IMR-90 (cell line): ENCODE data around the gene ACE. TPM values are rescaled to one million over a fixed set of nuclear protein-coding genes. Genes with fewer than 3 reads are reported as not detected.

Source experiments
- ATAC-seq: fragments of 200-7000 bp; cut with Tn5 transposase; 2 replicates; pipeline ENCODE4 v1.9.1; 2020; ENCODE audit warnings: low read depth, mild to moderate bottlenecking, moderate library complexity
- BruUV-seq: library from RNA; stranded (reverse); fragments of 400-500 nt; replicated peaks from 2 replicates; lab custom pipeline; 2021; lab: Mats Ljungman, UMichigan
- CTCF ChIA-PET: fragments of 300-600 bp; formaldehyde crosslinking; extraction: SDS; loops from one replicate; lab custom pipeline; 2021; ENCODE audit warnings: antibody characterized with exemption; lab: Yijun Ruan, JAX
- POLR2A ChIA-PET: fragments of 300-600 bp; sonication (Branson Sonifier 250); formaldehyde crosslinking; loops from one replicate; lab custom pipeline; 2022; ENCODE audit warnings: antibody characterized with exemption; ENCODE audit not compliant: unreplicated experiment; lab: Charles Lee
- DNase-seq: peaks from one replicate; pipeline ENCODE4 v3.0.0; 2013
- H2AFZ ChIP-seq: replicated peaks from 2 replicates; pipeline ENCODE3; 2013; ENCODE audit warnings: low read length, mild to moderate bottlenecking; ENCODE audit not compliant: poor library complexity
- H2AK5ac ChIP-seq: 2 replicates; pipeline ENCODE4 v1.6.1; 2013; ENCODE audit warnings: low read depth, low read length, inconsistent platforms
- H2AK9ac ChIP-seq: replicated peaks from 2 replicates; pipeline ENCODE3; 2013; ENCODE audit warnings: mild to moderate bottlenecking, low read depth, low read length, moderate library complexity; ENCODE audit not compliant: poor library complexity
- H2BK120ac ChIP-seq: 2 replicates; pipeline ENCODE4 v1.6.1; 2013; ENCODE audit warnings: low read depth, low read length, inconsistent platforms
- H2BK15ac ChIP-seq: 3 replicates; pipeline ENCODE4 v1.6.1; 2013; ENCODE audit warnings: low read depth, low read length, inconsistent platforms
- H2BK20ac ChIP-seq: 2 replicates; pipeline ENCODE4 v1.6.1; 2013; ENCODE audit warnings: low read depth, mild to moderate bottlenecking, inconsistent platforms, low read length, moderate library complexity
- H2BK5ac ChIP-seq: 2 replicates; pipeline ENCODE4 v1.6.1; 2013; ENCODE audit warnings: mild to moderate bottlenecking, low read depth, low read length, inconsistent platforms; ENCODE audit not compliant: poor library complexity, severe bottlenecking
- H3K14ac ChIP-seq: replicated peaks from 2 replicates; pipeline ENCODE4 v1.6.1; 2013; ENCODE audit warnings: low read depth, low read length, inconsistent platforms
- H3K18ac ChIP-seq: 2 replicates; pipeline ENCODE4 v1.6.1; 2013; ENCODE audit warnings: low read depth, low read length, control low read depth
- H3K23ac ChIP-seq: 2 replicates; pipeline ENCODE4 v1.6.1; 2013; ENCODE audit warnings: low read depth, low read length, inconsistent platforms
- H3K27ac ChIP-seq: 2 replicates; pipeline ENCODE4 v1.5.1; 2013; ENCODE audit warnings: mild to moderate bottlenecking, control low read depth, low read length; ENCODE audit not compliant: insufficient read depth
- H3K27me3 ChIP-seq: 2 replicates; pipeline ENCODE4 v1.6.1; 2013; ENCODE audit warnings: low read length; ENCODE audit not compliant: control insufficient read depth, insufficient read depth
- H3K36me3 ChIP-seq: 2 replicates; pipeline ENCODE4 v1.6.1; 2013; ENCODE audit warnings: low read length, mixed read lengths; ENCODE audit not compliant: control insufficient read depth, insufficient read depth
- H3K4ac ChIP-seq: 2 replicates; pipeline ENCODE4 v1.6.1; 2013; ENCODE audit warnings: low read depth, low read length, inconsistent platforms
- H3K4me1 ChIP-seq: 2 replicates; pipeline ENCODE4 v1.6.1; 2013; ENCODE audit warnings: low read length, mixed read lengths; ENCODE audit not compliant: control insufficient read depth, insufficient read depth
- H3K4me2 ChIP-seq: 2 replicates; pipeline ENCODE4 v1.6.1; 2013; ENCODE audit warnings: low read depth, mild to moderate bottlenecking, control low read depth, low read length, moderate library complexity
- H3K4me3 ChIP-seq: 2 replicates; pipeline ENCODE4 v1.5.1; 2013; ENCODE audit warnings: low read depth, mild to moderate bottlenecking, control low read depth, low read length, moderate library complexity; ENCODE audit not compliant: insufficient read depth
- H3K56ac ChIP-seq: 2 replicates; pipeline ENCODE4 v1.6.1; 2013; ENCODE audit warnings: low read length, inconsistent platforms; ENCODE audit not compliant: insufficient read depth; ENCODE audit errors: extremely low read depth
- H3K79me1 ChIP-seq, 2 experiments: 2 replicates each; pipeline ENCODE4 v1.6.1; 2013; ENCODE audit warnings: low read length in 2 of 2, inconsistent platforms in 1 of 2, low read depth in 1 of 2
- H3K9ac ChIP-seq: 2 replicates; pipeline ENCODE4 v1.6.1; 2013; ENCODE audit warnings: low read depth, low read length, control low read depth
- H3K9me1 ChIP-seq: 2 replicates; pipeline ENCODE4 v1.6.1; 2013; ENCODE audit warnings: low read length, inconsistent platforms; ENCODE audit not compliant: insufficient read depth
- H3K9me3 ChIP-seq: 2 replicates; pipeline ENCODE4 v1.6.1; 2013; ENCODE audit warnings: low read length; ENCODE audit not compliant: control insufficient read depth, insufficient read depth
- H4K20me1 ChIP-seq: 2 replicates; pipeline ENCODE4 v1.6.1; 2013; ENCODE audit warnings: low read length, inconsistent platforms; ENCODE audit not compliant: insufficient read depth
- H4K5ac ChIP-seq: 2 replicates; pipeline ENCODE4 v1.6.1; 2013; ENCODE audit warnings: mild to moderate bottlenecking, low read depth, low read length, control low read depth
- H4K8ac ChIP-seq, 2 experiments: 2 replicates each; pipeline ENCODE4 v1.6.1; 2013; ENCODE audit warnings: low read depth in 2 of 2, low read length in 2 of 2, control low read depth in 1 of 2, inconsistent platforms in 1 of 2
- H4K91ac ChIP-seq: 2 replicates; pipeline ENCODE4 v1.6.1; 2013; ENCODE audit warnings: low read depth, low read length, inconsistent platforms; ENCODE audit not compliant: insufficient read depth
- BHLHE40 ChIP-seq: fragments of 150-350 bp; IDR thresholded peaks from 2 replicates; pipeline ENCODE4 v1.6.1; 2016; ENCODE audit warnings: mild to moderate bottlenecking, low read depth, low read length
- CEBPB ChIP-seq: IDR thresholded peaks from 2 replicates; pipeline ENCODE4 v1.6.1; 2012; ENCODE audit warnings: low read depth, low read length, improper control_type of control experiment
- CHD1 ChIP-seq: IDR thresholded peaks from 2 replicates; pipeline ENCODE4 v1.6.1; 2012; ENCODE audit warnings: low read depth, low read length, improper control_type of control experiment
- FOS ChIP-seq: fragments of 150-350 bp; IDR thresholded peaks from 2 replicates; pipeline ENCODE4 v1.6.1; 2016; ENCODE audit warnings: low read depth, low read length
- MAZ ChIP-seq: IDR thresholded peaks from 2 replicates; pipeline ENCODE4 v1.6.1; 2012; ENCODE audit warnings: low read depth, mild to moderate bottlenecking, low read length, improper control_type of control experiment, moderate library complexity, borderline replicate concordance
- WGBS, 2 experiments: methylation state at CpG; one replicate each; pipeline versions ENCODE4 v1.1.5 to v1.1.7; 2013; ENCODE audit warnings: missing lambda C conversion rate in 2 of 2; ENCODE audit not compliant: insufficient read length in 1 of 2; ENCODE audit errors: extremely low coverage in 2 of 2; 5-methylcytosine and 5-hydroxymethylcytosine counted together
- dilution Hi-C: fragments of 300-500 bp; cut with HindIII; formaldehyde crosslinking; loops from one replicate; pipeline ENCODE4 v1.14.3; 2018; ENCODE audit warnings: low sequenced_read_pairs; ENCODE audit not compliant: unreplicated experiment
- in situ Hi-C: fragments of 300-500 bp; cut with MboI; formaldehyde crosslinking; loops from 3 replicates; pipeline ENCODE4 v1.14.3; 2019; ENCODE audit warnings: low sequenced_read_pairs, inconsistent platforms, mixed read lengths
- intact Hi-C: fragments of 100-400 bp; cut with micrococcal nuclease; formaldehyde crosslinking; loops from 2 replicates; pipeline ENCODE4 v1.10.0; 2022
- polyA plus RNA-seq, 3 experiments: library from polyadenylated mRNA; depleted of rRNA; stranded (reverse); fragments of >200 nt; gene quantifications; 2 replicates each; pipeline ENCODE4 v1.2.3, GENCODE V29; 2012; ENCODE audit warnings: low replicate concordance in 1 of 3
- total RNA-seq: library from RNA; depleted of rRNA; stranded (reverse); fragments of >200 nt; gene quantifications from 2 replicates; pipeline ENCODE4 v1.2.3, GENCODE V29; 2012
- TF ChIP-seq, protein P1 (sequence below): fragments of 150-350 bp; IDR thresholded peaks from 2 replicates; pipeline ENCODE4 v1.6.1; 2017; ENCODE audit warnings: mild to moderate bottlenecking, antibody characterized with exemption, low read length, low read depth

Gene ACE
- total and polyA plus RNA-seq, 2 of the 4 experiments (the other 2 are of a cell fraction) = 1.4 to 5.8 TPM

DNA sequence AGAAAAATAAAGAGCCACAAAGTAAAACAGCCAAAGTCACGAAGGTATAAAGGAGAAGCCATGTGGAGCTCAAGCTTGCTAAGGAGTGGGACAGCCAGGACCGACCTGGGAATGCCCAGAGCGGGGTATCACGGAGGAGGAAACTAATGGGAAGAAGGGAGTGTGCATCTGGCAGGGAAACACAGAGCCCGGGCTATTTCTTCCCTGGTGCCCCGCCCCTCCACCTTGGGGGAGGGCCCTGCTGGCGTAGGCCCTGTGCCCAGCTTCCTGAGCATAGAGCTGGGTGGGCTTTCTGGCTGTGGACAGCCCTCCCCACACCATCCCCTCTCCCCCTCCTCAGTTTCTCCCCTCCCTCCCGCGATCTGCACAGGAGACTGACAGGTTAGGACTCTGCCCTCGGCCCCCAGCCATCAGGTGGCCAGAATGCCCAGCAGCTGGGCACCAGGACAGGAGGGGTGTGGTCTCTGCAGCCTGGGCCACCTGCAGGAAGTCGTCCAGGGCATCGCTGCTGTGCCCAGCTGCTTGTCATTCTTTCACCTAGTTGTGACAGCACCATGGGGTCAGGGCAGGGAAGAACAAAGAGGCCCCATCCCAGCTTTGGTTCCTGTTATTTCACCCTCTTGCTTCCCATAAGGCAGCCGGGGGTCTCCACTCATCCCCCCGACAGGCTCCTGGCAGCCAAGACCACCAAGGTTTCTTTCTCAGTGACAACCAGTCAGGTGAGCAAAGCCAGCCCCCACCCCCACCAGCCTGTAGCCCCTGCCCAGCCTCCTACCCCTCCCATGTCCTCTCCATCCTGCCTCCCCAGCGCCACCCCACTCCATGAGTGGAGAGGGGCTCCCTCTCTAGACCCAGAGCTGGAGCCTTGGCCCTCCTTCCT lies 66.3 kb downstream of the ACE start:
- Histone ChIP-seq H2AK5ac (no peak overlapping the region; the same call in 1 of the 2 replicates), H2AK9ac (peak overlapping the region; percentile 61), H3K23ac (no peak overlapping the region), H3K4me3 (no peak overlapping the region), H4K8ac (no peak overlapping the region), H3K79me1 (no peaks in the 10 kb centered on the region), H2BK20ac (no peak overlapping the region), H2BK5ac (no peak overlapping the region), H3K4me2 (no peak overlapping the region), H3K36me3 (no peaks in the 10 kb centered on the region), H3K14ac (no peak overlapping the region), H3K27ac (no peak overlapping the region), H2AFZ (no peak overlapping the region), H4K5ac (no peak overlapping the region), H3K18ac (no peak overlapping the region), H3K27me3 (peaks cover 41% of the 10 kb centered on the region), H4K91ac (no peak overlapping the region), H2BK15ac (no peak overlapping the region), H4K20me1 (no peaks in the 10 kb centered on the region), H3K56ac (no peak overlapping the region), H3K9me1 (no peaks in the 10 kb centered on the region; the same call in 1 of the 2 replicates), H2BK120ac (no peak overlapping the region), H3K9ac (no peak overlapping the region), H3K4me1 (no peaks in the 10 kb centered on the region; the same call in 1 of the 2 replicates), H3K9me3 (no peaks in the 10 kb centered on the region), H3K4ac (no peak overlapping the region)
- DNase-seq = no peak
- TF ChIP-seq CHD1 (no peak), BHLHE40 (no peak), FOS (no peak), MAZ (no peak), CEBPB (no peak)
- TF ChIP-seq, protein P1, sequence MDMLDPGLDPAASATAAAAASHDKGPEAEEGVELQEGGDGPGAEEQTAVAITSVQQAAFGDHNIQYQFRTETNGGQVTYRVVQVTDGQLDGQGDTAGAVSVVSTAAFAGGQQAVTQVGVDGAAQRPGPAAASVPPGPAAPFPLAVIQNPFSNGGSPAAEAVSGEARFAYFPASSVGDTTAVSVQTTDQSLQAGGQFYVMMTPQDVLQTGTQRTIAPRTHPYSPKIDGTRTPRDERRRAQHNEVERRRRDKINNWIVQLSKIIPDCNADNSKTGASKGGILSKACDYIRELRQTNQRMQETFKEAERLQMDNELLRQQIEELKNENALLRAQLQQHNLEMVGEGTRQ = no peak
- ATAC-seq = no peak
- WGBS, 2 experiments = no CpG with 5 or more reads among the region's 15 CpGs
- in situ Hi-C loops (no loop called here), dilution Hi-C loops (no loop called here), intact Hi-C loops (no loop called here)
- ChIA-PET CTCF (no interaction called here), POLR2A (no interaction called here)
- no TSS peak for BruUV-seq
